ENCODE results near the gene ANG.

ANG gene

GRCh38 chr14:20668969-20669368 is 19.6 kb upstream of the ANG start:
- H3K9me3 Mint-ChIP-seq: no peaks in the 10 kb centered on the region
- H3K36me3 Mint-ChIP-seq (ENCODE audit: low read depth): no peaks in the 10 kb centered on the region
- peaks cover 63% of the 10 kb centered on the region for H3K27me3 Mint-ChIP-seq (ENCODE audit: low read depth)
- H3K4me3 Mint-ChIP-seq: no peak overlapping the region
- TF ChIP-seq, protein P1, sequence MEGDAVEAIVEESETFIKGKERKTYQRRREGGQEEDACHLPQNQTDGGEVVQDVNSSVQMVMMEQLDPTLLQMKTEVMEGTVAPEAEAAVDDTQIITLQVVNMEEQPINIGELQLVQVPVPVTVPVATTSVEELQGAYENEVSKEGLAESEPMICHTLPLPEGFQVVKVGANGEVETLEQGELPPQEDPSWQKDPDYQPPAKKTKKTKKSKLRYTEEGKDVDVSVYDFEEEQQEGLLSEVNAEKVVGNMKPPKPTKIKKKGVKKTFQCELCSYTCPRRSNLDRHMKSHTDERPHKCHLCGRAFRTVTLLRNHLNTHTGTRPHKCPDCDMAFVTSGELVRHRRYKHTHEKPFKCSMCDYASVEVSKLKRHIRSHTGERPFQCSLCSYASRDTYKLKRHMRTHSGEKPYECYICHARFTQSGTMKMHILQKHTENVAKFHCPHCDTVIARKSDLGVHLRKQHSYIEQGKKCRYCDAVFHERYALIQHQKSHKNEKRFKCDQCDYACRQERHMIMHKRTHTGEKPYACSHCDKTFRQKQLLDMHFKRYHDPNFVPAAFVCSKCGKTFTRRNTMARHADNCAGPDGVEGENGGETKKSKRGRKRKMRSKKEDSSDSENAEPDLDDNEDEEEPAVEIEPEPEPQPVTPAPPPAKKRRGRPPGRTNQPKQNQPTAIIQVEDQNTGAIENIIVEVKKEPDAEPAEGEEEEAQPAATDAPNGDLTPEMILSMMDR (IDR thresholded peaks at IDR 0.05; ENCODE audit: unreplicated experiment in 3 of 3): no peak
- no peak overlapping the region for H3K27ac Mint-ChIP-seq
- no peaks in the 10 kb centered on the region for H3K4me1 Mint-ChIP-seq

- peaks cover 51% of the 10 kb centered on the region for H3K27me3 Mint-ChIP-seq (ENCODE audit: low read depth)
- TF ChIP-seq, protein P1 (IDR thresholded peaks at IDR 0.05; ENCODE audit: unreplicated experiment in 3 of 3): no peak
- H3K36me3 Mint-ChIP-seq (ENCODE audit: low read depth): no peaks in the 10 kb centered on the region
- no peaks in the 10 kb centered on the region for H3K9me3 Mint-ChIP-seq
- no peak overlapping the region for H3K27ac Mint-ChIP-seq
- H3K4me1 Mint-ChIP-seq: no peaks in the 10 kb centered on the region
- no peak overlapping the region for H3K4me3 Mint-ChIP-seq
Measured at GRCh38 chr14:20671597-20672283, 16.8 kb upstream of the ANG start.

DNA sequence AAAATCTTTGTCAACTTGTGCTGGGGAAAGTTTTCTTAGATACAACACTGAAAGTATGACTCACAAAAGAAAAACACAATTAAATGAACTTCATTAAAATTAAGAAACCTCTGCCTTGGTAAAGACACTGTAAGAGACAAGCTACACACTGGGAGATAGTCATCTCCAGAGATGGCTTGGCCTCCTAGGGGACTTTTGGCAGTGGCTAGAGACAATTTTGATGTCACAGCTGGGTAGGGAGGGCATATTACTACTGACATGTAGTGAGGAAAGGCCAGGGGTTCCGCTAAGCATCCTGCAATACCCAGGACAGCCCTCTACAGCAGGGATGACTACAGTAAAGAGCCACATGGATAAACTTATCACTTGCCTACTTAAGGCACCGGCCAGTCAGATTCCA is 12.9 kb upstream of the ANG start:
- peaks cover 5% of the 10 kb centered on the region for H3K4me1 Mint-ChIP-seq
- peaks cover 31% of the 10 kb centered on the region for H3K27me3 Mint-ChIP-seq (ENCODE audit: low read depth)
- H3K36me3 Mint-ChIP-seq (ENCODE audit: low read depth): no peaks in the 10 kb centered on the region
- TF ChIP-seq, protein P1 (IDR thresholded peaks at IDR 0.05; ENCODE audit: unreplicated experiment in 3 of 3): no peak
- H3K4me3 Mint-ChIP-seq: no peak overlapping the region
- no peak overlapping the region for H3K27ac Mint-ChIP-seq
- H3K9me3 Mint-ChIP-seq: no peaks in the 10 kb centered on the region

GRCh38 chr14:20676072-20676471 is 12.5 kb upstream of the ANG start:
- H3K27ac Mint-ChIP-seq: no peak overlapping the region

DNA sequence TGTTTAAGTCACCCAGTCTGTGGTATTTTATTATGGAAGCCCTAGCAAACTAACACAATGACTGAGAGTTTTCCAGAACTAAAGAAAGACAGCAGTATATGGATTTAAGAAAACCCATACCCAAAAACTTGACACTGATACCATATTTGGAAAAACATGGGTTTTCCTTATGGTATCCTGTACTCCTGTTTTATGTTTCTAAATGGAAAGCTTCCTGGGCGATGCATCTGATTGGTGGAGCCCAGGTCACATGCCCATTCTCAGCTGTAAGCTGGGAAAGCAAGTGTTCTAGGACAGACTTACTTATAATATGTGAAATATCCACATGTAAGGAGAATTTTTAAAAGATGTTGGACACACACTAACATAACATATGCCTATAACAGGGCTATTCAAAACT is 8.7 kb upstream of the ANG start:
- Mint-ChIP-seq H3K36me3 (ENCODE audit: low read depth) (no peaks in the 10 kb centered on the region), H3K27ac (no peak overlapping the region), H3K27me3 (ENCODE audit: low read depth) (peaks cover 21% of the 10 kb centered on the region), H3K9me3 (no peaks in the 10 kb centered on the region), H3K4me3 (no peak overlapping the region), H3K4me1 (peaks cover 14% of the 10 kb centered on the region)
- TF ChIP-seq, protein P1 (IDR thresholded peaks at IDR 0.05; ENCODE audit: unreplicated experiment in 3 of 3): no peak

More at GRCh38 chr14:20676072-20676471, 12.5 kb upstream of the ANG start:
- H3K4me1 Mint-ChIP-seq: peaks cover 9% of the 10 kb centered on the region
- no peak overlapping the region for H3K4me3 Mint-ChIP-seq
- peaks cover 30% of the 10 kb centered on the region for H3K27me3 Mint-ChIP-seq (ENCODE audit: low read depth)
- TF ChIP-seq, protein P1 (IDR thresholded peaks at IDR 0.05; ENCODE audit: unreplicated experiment in 3 of 3): no peak
- H3K9me3 Mint-ChIP-seq: no peaks in the 10 kb centered on the region
- H3K36me3 Mint-ChIP-seq (ENCODE audit: low read depth): no peaks in the 10 kb centered on the region

DNA sequence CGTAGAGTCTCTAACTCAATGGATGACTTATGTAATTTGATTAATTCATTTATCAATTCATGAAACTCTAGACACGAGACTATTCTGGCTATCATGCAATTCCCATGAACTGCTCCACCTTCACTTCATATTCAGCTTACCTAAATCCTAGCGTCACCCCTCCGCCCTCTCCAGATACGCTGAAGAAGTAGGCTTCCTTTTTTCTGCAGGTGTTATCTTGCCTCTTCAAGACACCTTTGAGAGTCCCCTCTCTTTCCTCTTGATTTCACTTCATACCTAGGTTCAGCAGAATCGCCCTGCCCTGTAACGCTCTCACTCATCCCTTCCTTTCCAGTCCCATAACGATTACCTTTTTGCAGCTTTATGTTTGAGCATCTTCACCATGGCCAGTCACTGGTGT is 8.2 kb upstream of the ANG start:
- TF ChIP-seq, protein P1 (IDR thresholded peaks at IDR 0.05; ENCODE audit: unreplicated experiment in 3 of 3): no peak
- Mint-ChIP-seq H3K36me3 (ENCODE audit: low read depth) (no peaks in the 10 kb centered on the region), H3K9me3 (no peaks in the 10 kb centered on the region), H3K27ac (no peak overlapping the region), H3K4me1 (peaks cover 14% of the 10 kb centered on the region), H3K4me3 (no peak overlapping the region), H3K27me3 (ENCODE audit: low read depth) (peaks cover 19% of the 10 kb centered on the region)
